ENCODE data around the gene ARMC7.

Gene ARMC7

DNA sequence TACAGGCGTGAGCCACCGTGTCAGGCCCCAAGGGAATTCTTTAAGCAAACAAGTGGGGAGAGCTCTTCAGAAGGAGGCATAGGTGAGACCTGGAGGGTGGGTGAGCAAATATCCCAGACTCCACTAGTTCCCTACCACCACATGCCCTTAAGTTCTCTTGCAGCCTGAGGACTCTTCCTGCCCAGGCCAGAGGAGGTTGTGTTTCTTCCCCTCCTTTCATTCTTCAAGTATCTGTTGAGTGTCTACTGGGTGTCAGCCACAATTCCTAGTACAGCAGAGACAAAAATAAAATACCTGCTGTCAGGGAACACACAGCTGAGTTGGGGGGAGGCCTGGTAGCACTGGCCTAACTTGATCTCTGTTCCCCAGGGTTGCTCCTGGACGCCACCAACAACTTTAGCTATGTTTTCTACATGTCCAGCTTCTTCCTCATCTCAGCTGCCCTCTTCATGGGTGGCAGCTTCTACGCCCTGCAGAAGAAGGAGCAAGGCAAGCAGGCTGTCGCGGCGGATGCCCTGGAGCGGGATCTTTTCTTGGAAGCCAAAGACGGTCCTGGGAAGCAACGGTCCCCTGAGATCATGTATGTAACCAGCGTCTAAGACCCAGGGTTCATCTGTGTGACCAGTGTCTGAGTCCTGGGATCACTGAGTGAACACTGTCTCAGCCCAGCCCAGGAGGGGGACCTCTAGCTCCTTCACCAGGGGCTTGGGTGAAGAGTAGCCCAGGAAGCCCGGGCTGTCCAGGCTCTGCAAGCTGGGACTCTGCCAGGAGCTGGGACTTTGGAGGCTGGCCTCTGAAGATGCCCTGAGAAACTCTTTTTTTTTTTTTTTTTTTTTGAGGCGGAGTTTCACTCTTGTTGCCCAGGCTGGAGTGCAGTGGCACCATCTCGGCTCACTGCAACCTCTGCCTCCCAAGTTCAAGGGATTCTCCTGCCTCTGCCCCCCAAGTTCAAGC is 5.9 kb upstream of the ARMC7 start:
- no peak for DNase-seq

DNA sequence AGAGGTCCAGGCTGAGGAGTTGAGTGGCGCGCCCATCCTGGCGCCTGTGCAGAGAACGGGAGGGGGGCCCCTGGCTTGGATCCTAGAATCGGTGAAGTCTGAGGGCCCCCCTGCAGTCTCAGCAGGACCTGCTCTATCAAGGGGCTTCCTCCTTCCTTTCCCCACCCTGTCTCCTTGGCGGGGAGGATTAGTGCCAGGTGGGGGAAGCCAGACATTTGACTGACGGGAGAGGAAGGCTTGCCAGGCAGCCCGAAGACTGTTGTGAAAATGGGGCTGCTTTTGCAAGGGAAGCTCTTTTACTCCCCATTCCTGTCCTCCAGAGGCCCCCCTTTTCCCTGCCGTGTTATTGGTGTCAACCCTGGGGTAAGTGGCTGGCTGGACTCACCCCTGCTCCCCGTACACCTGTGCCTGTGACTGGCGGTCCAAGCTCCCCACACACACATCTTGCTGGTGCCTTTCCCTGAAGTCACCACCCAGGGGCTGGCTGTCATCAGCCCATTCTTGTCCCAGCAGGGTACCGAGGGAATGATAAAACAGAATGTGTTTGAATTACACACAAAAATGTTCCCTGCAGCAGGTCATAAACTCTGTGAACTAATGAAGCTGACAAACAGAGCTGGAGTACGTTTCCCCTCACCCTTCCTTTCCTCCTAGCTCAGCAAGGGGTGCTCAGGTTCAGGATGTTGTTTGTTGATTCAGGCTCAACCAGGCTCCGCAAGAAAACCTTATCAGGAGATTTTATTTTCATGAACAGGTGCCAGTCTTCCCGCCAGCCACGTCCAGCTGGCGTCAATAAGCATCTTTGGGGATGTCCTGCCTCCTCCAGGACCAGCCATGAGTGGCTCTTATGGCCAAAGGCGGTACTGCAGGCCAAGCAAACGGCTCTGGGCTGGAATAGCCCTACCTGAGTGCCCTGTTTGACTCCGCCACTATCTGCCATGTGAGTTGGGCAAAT is 4.4 kb upstream of the ARMC7 start:
- peak; percentile 39 for DNase-seq

DNA sequence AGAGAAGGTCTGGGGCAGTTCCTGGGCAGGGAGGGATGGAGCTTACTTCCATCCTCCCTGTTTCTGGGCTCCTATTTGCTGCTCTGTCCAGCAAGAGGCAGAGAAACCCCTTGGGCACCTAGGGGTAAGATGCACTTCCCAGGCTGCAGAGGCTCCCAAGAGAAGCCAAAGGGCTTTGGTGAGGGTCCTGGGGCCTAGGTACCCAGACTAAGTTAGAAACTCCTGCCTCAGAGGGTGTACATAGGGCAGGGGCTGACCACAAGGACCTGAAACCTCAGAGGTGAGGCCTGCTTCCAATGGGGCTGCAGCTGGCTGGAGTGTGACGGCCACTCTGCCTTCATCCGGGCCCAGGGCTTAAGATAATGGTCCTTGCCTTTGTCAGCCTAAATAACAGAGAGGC is 1.6 kb upstream of the ARMC7 start:
- no peak for DNase-seq

DNA sequence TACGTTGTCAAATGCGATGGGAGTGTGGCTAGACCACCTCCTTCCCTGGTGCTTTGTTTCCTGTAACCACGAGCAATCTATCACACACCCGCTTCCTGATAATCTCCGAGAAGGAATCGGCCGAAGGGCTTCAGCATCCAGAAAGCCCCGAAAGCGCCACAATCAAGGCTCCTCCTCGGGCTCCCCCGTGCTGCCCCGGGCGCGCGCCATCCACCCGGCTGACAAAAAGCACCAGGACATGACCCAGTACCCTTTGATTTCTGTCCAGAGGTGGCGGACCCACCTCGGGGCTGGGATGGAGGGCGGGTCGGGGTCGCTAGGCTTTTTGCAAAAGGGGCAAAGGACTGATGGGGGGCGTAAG is 743 bp upstream of the ARMC7 start:
- DNase-seq: peak; percentile 33

DNA sequence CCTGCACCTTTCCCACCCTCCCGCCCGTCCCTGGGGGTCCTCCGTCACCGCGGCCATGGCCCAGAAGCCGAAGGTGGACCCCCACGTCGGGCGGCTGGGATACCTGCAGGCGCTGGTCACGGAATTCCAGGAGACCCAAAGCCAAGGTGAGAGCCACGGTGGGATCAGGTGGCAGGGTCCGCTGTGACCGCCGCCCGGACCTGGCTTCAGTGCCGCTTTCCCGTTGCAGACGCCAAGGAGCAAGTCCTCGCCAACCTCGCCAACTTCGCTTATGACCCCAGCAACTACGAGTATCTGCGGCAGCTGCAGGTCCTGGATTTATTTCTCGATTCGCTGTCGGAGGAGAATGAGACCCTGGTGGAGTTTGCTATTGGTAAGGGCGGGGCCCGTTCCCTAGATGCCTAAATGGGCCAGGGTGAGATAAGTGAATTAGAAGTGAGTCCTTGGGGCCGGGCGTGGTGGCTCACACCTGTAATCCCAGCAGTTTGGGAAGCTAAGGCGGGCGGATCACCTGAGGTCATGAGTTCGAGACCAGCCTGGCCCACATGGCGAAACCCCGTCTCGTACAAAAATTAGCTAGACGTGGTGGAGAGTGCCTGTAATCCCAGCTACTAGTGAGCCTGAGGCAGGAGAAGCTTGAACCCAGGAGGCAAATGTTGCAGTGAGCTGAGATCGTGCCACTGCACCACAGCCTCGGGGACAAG is 617 bp downstream of the ARMC7 start:
- peak; percentile 44 for DNase-seq

DNA sequence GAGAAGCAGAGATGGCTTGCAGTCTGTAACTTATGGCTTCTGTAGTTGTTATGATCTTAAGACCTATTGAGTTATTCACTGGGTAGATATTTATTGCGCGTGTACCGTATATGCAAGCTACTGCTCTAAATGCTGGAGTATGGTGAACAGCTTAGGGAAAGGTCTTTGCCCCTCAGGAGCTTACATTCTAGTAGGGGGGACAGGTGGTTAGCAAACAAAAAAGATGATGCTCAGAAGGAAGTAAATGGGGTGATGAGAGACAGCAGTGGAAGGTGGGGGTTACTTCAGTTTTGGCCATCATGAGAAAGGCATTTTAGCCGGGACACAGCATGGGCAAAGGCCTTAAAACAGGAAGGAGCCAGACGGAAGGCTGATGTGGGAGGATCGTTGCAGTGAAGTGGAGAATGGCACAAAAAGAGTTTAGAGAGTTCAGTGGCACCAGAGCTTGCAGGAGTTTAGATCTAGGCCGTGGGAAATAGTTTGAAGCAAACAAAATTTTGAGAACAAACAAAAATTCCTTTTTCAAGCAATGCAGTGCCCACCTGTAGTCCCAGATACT is 2.1 kb downstream of the ARMC7 start:
- DNase-seq: no peak

DNA sequence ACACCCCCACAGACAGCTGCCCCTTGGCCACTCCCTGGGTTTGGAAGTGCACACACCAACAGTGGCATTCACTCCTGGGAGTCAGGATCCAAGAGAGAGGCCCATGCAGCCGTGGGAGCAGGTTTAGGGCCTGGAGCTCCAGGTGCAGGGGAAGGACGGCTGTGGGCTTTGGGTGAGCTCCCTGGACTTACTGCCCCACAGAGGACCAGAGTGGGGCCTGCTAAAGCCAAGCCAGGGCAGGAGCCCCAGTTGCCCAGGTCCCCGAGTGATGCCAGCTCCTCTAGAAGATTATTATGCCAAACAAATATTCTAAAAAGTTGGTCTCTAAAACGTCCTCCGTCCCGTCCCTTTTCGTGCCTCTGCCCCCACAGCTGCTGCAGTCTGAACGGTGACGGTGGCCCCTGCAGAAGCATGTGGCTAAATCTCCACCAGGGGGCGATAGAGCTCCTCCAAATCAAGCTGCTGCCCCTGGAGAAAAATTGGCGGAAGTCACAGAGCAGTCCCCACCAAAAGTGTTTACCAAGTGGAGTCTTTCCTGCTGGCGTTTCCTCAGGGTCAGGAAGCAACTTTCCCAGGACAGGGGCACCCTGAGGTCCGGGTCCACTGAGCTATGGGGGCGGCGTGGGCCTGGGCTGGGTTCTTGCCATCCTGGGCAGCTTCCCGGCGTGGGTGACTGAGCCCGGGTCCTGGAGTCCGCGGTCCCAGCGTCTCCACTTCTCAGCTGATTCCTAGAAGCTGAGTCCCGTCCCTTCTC is 4.2 kb downstream of the ARMC7 start:
- DNase-seq: peak; percentile 85

DNA sequence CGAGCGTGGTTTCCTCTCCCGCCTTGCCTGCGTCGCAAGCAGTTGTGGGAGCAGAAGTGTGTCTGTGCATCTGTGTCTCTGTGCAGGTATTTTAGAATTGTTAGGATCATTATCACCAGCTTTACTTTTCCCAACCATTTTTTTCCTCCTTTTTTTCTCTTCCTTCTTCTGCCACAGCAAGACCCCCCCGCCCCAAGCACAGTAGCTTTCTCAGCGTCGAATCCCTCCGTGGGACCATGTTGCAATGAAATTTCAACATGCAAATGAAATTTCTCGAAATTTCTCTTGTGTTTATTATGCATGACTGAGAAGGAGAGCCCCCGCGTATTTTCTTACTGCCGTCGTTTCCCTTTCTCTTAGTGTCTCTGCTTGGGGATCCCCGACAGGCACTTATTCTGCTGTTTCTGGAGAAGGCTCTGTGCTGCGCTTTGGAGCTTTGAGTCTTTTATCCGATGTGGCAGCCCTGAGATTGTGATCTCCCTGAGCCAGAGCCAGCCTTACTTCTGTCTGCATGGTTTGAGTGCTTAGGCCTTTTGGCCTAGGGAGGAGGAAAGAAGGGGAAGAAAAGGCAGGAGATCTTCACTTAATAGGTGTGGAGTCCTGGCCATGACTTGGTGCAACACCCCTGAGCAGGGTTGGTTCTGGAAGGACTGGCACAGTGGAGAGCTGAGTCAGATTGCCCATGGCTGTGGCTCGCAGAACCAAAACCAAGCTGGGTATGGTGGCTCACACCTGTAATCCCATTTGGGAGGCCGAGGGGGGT is 5.0 kb downstream of the ARMC7 start:
- no peak for DNase-seq

DNA sequence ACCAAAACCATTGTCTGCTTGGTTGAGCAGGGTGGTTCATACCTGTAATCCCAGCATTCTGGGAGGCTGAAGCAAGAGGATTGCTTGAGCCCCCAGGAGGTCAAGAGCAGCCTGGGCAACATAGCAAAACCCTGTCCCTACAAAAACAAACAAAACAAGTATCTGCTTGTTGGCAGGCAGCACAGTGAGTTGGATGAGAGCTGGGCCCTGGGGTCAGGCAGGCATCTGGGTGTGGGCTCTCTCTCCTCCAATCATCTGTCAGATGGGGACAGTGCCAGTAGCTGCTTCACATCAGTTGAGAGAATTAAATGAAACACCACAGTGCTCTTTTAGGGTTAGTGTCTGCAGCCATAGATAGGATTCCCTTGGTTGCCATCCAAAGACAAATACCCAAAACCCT is 5.8 kb downstream of the ARMC7 start:
- no peak for DNase-seq

DNA sequence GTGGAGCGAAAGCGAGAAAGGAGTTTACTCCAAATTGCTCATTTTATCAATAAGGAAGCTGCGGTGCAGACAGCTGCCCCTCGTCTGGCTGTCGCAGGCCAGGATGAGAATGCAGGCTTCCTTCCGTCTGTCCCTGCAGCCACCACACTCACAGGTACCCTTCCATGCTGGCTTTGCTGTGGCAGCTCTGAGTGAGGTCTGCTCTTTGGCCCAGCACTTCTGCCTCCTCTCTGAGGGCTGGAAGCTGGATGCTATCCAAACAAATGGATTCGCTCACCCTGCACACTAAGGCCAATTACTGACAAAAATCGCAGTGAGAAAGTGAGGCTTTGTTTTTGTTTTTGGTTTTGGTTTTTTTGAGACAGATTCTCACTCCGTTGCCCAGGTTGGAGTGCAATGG is 7.0 kb downstream of the ARMC7 start:
- DNase-seq: no peak

DNA sequence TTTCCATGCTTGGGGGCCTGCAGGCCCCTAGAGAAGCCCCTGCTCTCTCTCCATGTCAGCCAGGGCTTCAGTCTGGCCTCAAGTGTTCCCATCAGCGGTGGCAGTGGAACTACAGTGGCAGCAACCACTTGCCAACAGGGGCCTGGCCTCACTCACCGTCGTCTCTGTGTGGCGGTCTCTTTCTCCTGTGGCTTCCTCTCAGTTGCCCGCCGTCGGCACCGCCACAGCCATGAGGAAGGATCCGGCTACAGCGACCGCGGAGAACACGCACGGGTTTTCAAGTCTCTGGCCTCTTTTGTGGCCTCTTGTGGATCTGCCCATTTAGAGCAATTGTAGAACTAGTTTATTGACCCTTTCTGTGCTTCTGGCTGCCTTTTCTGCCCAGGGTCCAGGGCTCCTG is 8.5 kb downstream of the ARMC7 start:
- DNase-seq: no peak

DNA sequence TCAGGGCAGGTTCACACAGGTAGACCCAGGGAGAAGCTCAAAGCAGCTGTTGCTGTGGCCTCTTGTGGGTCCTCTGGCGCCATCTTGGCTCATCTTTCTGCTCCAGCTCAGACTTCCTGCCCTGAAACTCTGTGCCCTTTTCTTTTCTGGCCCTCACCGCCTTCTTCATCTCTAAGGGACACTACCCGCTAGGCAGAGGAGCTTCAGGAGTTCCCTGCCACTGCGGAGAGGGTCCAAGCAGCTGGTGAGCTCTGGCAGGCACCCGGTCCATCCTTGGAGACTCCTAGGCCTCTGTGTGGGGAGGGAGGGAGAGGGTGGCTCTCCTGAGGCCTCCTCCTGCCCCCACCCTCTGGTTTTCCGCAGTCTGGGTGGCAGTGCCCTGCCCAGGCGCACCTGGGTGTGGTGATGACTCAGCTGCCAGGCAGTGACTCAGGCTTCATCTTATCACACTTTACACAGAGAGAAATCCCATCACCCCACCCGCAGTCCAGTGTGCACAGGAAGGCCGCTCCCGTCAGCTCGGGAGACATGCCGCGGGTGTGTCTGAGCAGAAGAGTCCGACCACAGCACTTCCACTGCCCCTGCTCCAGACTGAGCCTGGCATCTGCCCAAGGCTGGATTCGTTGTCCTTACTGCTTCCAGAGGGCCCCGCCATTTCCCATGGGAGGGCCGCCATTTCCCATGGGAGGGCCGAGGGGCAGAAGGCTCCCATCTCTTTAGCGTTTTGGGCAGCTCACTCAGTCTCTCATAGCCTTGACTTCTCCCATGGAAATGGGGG is 14.5 kb downstream of the ARMC7 start:
- DNase-seq: peak; percentile 67

DNA sequence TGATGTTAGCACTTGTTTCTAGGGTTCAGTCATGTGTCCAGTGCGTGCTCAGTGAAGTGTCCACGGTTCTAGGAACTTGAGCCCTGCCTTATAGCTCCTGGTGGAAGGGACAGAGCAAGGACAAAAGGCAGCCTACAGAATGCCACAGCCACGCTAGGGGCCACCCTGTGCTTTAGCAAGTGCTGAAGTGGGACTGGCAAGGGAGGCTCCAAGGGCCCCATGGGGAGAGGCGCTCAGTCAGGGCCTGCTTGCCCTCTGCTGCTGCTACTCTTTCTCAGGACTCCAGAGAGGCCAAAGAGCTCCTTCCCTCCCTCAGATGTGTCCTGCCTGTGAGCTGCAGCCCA is 15.0 kb downstream of the ARMC7 start:
- no peak for DNase-seq

DNA sequence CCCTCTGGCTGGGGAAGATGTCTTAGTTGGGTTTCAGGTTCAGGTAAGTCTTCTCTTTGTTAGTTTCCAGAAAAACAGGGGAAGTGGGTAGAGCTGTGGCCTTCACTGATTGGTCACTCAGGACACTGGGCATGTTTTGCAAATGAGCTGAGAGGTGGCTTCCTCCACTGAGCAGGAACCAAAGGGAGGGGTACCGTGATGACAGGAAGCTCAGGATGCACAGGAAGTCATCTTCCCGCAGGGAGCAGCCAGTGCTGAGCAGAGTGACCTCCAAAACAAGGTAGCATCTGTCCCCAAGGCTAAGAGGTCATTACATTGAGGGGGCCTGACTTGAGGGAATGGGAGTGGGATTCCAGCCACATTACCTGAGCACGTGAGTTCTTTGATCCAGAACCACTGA is 16.2 kb downstream of the ARMC7 start:
- DNase-seq: no peak

DNA sequence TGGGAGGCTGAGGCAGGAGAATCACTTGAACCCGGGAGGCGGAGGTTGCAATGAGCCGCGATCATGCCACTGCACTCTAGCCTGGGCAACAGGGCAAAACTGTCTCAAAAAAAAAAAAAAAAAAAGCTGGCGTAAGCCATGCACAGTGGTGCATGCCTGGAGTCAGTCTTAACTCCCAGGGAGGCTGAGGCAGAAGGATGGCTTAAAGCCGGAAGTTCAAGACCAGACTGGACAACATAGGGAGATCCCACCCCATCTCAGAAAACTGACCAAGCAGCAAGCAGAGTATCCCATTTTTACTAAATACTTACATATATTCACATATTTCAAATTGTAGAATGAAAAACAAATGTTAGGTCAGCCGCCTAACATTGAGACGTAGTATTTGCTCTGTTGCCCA is 17.2 kb downstream of the ARMC7 start:
- no peak for DNase-seq

DNA sequence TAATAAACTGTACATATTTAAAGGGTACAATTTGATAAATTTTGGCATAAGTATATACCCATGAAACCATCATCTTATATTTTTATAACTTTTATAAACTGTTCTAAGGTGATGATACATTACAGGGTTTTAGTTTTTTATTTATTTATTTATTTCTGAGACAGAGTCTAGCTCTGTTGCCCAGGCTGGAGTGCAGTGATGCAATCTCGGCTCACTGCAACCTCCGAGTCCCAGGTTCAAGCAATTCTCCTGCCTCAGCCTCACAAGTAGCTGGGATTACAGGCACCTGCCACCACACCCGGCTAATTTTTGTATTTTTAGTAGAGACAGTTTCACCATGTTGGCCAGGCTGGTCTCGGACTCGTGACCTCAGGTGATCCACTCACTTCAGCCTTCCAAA is 18.2 kb downstream of the ARMC7 start:
- DNase-seq: peak; percentile 0

DNA sequence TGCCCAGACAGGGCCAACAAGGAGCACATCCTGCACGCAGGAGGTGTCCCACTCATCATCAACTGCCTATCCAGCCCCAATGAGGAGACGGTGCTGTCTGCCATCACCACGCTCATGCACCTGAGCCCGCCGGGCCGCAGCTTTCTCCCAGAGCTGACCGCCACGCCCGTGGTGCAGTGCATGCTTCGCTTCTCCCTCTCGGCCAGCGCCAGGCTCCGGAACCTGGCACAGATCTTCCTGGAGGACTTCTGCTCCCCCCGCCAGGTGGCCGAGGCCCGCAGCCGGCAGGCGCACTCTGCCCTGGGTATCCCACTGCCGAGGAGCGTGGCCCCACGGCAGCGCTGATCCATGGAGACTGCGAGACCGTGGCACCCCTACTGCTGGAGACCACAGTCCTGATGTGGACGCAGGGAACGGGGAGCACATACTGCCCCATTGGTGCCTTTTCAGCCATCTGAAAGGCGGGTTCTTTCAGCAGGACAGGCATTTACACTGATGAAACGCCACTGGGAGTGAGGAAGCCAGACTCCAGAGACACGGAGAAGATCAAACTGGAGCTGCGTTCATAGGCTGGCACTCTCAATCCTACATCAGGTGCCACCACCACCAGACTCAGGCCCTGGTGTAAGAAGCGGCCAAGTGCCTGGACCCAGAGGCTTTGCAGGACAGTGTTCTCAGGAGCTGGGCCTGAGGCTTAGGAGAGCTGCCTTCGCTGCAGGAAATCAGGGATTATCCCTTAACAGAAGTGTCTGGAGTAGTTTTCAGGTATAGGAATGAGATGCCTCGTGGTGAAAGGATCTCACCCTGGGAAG is 19.1 kb downstream of the ARMC7 start:
- no peak for DNase-seq

DNA sequence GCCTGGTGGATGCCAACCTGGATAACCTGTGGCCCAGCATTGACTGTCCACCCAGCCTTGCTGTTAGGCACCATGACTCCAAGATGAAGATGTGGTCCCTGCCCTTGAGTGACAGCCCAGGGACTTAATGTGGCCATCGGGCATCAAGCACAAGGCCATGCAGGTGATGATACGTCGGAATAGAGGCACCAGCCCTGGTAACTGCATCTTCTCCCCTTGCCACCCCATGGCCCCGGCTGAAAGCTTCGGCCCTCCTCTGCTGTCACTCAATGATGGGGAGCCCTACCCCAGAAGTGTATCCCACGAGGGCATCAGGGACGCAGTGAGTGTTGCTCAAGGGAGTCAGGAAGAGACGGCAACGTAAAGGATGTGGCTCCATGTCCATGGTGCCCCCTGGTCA is 19.8 kb downstream of the ARMC7 start:
- peak; percentile 15 for DNase-seq

DNA sequence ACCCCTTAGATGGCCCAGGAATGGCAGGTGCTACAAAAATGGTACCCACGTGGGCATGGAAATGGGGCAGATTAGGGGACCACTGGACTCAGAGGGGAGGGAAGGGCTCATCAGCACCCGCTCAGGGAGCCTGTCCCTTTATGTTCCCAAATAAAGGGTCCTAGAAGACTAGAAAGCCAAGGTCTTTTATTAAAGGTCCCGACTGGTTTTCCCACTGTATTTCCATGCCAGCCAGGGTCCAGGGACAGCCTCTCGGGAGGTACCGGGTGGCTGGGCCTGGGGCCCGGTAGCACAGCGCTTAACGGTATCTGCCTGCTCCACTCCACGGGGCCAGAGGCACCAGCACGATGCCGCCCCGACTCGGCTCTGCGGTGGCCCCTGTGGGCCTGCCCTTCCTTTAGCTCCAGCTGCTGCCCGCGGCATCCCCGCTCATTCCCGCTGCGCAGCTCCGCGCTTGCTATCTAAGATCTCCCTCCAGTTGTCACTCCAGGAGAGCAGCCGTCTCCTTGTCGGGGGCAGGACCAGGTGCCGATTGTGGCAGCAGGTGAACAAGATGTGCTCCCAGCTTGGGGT is 20.4 kb downstream of the ARMC7 start:
- DNase-seq: no peak

Measured in activated T-cell treated with anti-CD3 and anti-CD28 coated beads, Interleukin-2, amount 50 U/mL, for 1 hour (primary cell).